Measurements from ENCODE around the gene BBS9.

DNA sequence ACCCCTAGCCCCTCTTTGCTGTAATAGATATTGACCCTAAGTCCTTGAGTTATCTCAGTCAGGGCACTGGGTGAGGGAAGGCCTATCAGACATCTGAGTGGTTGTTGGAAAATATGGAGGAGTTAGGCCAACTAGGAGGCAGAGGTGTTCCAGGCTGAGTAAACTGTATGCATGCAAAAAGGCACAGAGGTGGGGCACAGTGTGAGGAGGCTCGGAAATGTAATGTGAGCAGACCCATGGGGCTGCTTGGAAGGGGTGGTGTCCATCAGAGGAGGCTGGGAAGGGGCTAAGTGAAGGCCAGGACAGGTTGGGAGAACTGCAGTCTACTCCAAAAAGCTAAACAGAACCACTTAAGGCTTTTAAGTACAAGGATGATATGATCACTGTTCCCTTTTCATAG, 452.7 kb downstream of the BBS9 start:
- TF ChIP-seq, protein P1, sequence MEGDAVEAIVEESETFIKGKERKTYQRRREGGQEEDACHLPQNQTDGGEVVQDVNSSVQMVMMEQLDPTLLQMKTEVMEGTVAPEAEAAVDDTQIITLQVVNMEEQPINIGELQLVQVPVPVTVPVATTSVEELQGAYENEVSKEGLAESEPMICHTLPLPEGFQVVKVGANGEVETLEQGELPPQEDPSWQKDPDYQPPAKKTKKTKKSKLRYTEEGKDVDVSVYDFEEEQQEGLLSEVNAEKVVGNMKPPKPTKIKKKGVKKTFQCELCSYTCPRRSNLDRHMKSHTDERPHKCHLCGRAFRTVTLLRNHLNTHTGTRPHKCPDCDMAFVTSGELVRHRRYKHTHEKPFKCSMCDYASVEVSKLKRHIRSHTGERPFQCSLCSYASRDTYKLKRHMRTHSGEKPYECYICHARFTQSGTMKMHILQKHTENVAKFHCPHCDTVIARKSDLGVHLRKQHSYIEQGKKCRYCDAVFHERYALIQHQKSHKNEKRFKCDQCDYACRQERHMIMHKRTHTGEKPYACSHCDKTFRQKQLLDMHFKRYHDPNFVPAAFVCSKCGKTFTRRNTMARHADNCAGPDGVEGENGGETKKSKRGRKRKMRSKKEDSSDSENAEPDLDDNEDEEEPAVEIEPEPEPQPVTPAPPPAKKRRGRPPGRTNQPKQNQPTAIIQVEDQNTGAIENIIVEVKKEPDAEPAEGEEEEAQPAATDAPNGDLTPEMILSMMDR (IDR thresholded peaks at IDR 0.05) = no peak
- TF ChIP-seq POLR2AphosphoS5 (IDR thresholded peaks at IDR 0.05) = no peak

Measured in suprapubic skin (tissue), 3 donors.